Adipose tissue (tissue), 3 donors: ENCODE data around the gene AMIGO2. TPM values are rescaled to one million over a fixed set of nuclear protein-coding genes. Genes with fewer than 3 reads are reported as not detected.

Experiments
- polyA plus RNA-seq, 3 donors: library from polyadenylated mRNA; stranded (reverse); fragments of 200-250 nt; gene quantifications; one replicate each; pipeline ENCODE4 v1.2.3, GENCODE V29; 2013
- donor health status: healthy with polysubstance abuse.
- donor health status: Bipolar disorder and iron deficiency.
- donor health status: healthy.

Gene AMIGO2
- polyA plus RNA-seq, 3 donors, result 1.7 to 14.0 (median 3.6) TPM

Other genes starting within 250 kb of the AMIGO2 start
- 1 to 10 TPM in 2 of 3 donors, under 1 TPM in 1; 0.79 to 3.5 (median 2.7) TPM for gene PCED1B, start 338 bp downstream of the AMIGO2 start, polyA plus RNA-seq